Measurements from ENCODE around the gene POU2F1.

POU2F1 gene

GRCh38 chr1:167467126-167467710, 246.5 kb downstream of the POU2F1 start:
- in situ Hi-C loops (cut with MboI; ENCODE audit: low sequenced_read_pairs, unreplicated experiment) = no loop called here
- no peak for DNase-seq (ENCODE audit: low spot score)
- TF ChIP-seq CTCF (IDR thresholded peaks at IDR 0.05; ENCODE audit: borderline replicate concordance, control extremely low read depth, extremely low read depth, insufficient read depth, missing control alignments) = no peak

- DNase-seq (ENCODE audit: low spot score) = no peak
- in situ Hi-C loops (cut with MboI; ENCODE audit: low sequenced_read_pairs, unreplicated experiment) = no loop called here
- no peak for TF ChIP-seq CTCF (IDR thresholded peaks at IDR 0.05; ENCODE audit: borderline replicate concordance, control extremely low read depth, extremely low read depth, insufficient read depth, missing control alignments)
Measured at GRCh38 chr1:167467752-167468151, 247.1 kb downstream of the POU2F1 start.

DNA sequence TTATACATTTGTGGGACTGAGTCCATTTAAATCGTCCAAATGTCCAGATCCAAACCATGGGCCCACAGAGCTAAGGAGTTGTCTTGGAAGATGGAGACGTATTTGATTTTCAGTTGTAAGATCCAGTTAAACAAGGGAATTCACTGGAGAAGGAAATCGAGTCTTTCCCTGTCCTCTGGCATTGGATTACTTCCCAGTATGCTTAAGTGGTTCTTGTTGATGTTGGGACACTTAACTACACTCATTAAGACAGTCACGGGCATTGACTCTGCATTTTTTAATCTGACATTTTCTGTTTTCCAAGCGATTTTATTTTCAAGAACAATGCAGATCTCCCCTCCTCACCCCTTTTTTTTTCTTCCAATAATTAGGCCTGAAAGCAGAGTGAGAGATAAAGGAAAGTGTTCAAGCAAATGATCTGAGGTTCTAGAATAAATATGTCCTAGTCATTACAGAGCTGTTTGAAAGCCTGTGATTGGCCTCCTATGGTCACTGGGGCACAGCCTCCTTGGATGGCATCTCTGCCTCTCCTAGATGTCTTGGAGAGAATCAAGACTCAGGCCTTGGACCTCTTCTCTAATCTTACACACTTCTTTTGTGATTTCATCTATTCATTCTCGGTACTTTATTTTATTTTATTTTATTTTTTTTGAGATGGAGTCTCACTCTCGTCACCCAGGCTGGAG, 248.7 kb downstream of the POU2F1 start:
- in situ Hi-C loops (cut with MboI; ENCODE audit: low sequenced_read_pairs, unreplicated experiment) = no loop called here
- DNase-seq (ENCODE audit: low spot score) = no peak
- TF ChIP-seq CTCF (IDR thresholded peaks at IDR 0.05; ENCODE audit: borderline replicate concordance, control extremely low read depth, extremely low read depth, insufficient read depth, missing control alignments) = no peak

DNA sequence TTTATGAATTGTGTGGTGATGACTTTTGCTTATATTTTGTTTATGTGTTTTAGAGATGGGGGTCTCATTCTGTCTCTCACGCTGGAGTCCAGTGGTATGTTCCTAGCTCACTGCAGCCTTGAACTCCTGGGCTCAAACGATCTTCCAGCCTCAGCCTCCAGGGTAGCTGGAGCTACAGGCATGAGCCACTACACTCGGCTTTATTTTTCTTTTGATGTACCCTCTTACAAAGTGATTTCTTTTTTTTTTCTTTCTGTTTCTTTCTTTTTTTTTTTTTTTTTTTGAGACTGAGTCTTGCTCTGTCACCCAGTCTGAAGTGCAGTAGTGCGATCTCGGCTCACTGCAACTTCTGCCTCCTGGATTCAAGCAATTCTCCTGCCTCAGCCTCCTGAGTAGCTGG, 250.9 kb downstream of the POU2F1 start:
- in situ Hi-C loops (cut with MboI; ENCODE audit: low sequenced_read_pairs, unreplicated experiment) = no loop called here
- TF ChIP-seq CTCF (IDR thresholded peaks at IDR 0.05; ENCODE audit: borderline replicate concordance, control extremely low read depth, extremely low read depth, insufficient read depth, missing control alignments) = no peak
- DNase-seq (ENCODE audit: low spot score) = no peak

- no peak for DNase-seq (ENCODE audit: low spot score)
- in situ Hi-C loops (cut with MboI; ENCODE audit: low sequenced_read_pairs, unreplicated experiment) = no loop called here
- TF ChIP-seq CTCF (IDR thresholded peaks at IDR 0.05; ENCODE audit: borderline replicate concordance, control extremely low read depth, extremely low read depth, insufficient read depth, missing control alignments) = no peak
Measured at GRCh38 chr1:167472752-167473521, 252.3 kb downstream of the POU2F1 start.

GRCh38 chr1:167473761-167474160, 253.1 kb downstream of the POU2F1 start:
- in situ Hi-C loops (cut with MboI; ENCODE audit: low sequenced_read_pairs, unreplicated experiment) = no loop called here
- no peak for DNase-seq (ENCODE audit: low spot score)
- TF ChIP-seq CTCF (IDR thresholded peaks at IDR 0.05; ENCODE audit: borderline replicate concordance, control extremely low read depth, extremely low read depth, insufficient read depth, missing control alignments) = no peak
